Measurements from ENCODE around the gene NOS1AP. TPM values are rescaled to one million over a fixed set of nuclear protein-coding genes. Genes with fewer than 3 reads are reported as not detected.

The NOS1AP gene
- total RNA-seq, 1 experiment from 2014 or later, result 5.3 TPM

DNA sequence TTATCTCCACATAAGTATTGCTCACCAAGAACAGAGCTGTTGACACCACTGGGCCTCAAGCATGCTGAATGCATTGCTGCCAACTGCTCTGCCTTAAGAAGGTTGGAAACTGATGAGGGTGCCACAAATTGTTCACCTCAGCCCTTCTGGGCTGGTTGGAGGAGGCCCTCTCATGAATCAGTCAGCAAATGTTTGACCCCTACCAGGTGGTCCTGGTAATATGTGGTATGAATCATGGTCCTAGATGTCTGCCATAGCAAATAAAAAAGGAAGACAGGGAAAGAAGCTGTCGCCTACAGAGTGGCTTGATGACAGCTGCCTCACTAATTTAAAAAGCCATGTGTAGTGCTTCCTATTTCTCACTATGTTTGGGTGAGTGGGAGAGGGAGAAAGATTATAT is 295.0 kb downstream of the NOS1AP start:
- no peak overlapping the region for H3K9ac ChIP-seq (ENCODE audit: low read length)
- ChIA-PET CTCF (no interaction called here), POLR2A (no interaction called here), RAD21 (ENCODE audit: low non-redundant PET in 1 of 2, low total read pairs in 2 of 2, uncharacterized antibody in 2 of 2, unreplicated experiment in 2 of 2) (no interaction called here)
- no peaks in the 10 kb centered on the region for H3K9me3 ChIP-seq (ENCODE audit: control insufficient read depth in 1 of 2, insufficient read depth in 1 of 2, low read depth in 1 of 2, low read length in 2 of 2)
- no peaks in the 10 kb centered on the region for H3K79me2 ChIP-seq (ENCODE audit: insufficient read depth, low read length)
- H4K20me1 ChIP-seq (ENCODE audit: insufficient read depth), result no peaks in the 10 kb centered on the region
- no peak overlapping the region for H2AFZ ChIP-seq (ENCODE audit: low read depth, low read length, poor library complexity, severe bottlenecking)
- peaks cover 0 to 6% of the 10 kb centered on the region in 2 experiments; a peak in 1 of 4 replicates for H3K4me1 ChIP-seq (ENCODE audit: control insufficient read depth in 1 of 2, insufficient read depth in 2 of 2, low read length in 2 of 2)
- no peak for ATAC-seq
- no peak for TF ChIP-seq YY1 (IDR thresholded peaks at IDR 0.05; ENCODE audit: extremely low read depth, insufficient replicate concordance, low read depth, low read length)
- no peak for TF ChIP-seq CBX3 (IDR thresholded peaks at IDR 0.05; ENCODE audit: low read depth)
- no peak for TF ChIP-seq MAX (IDR thresholded peaks at IDR 0.05)
- no peak for TF ChIP-seq ELF1 (IDR thresholded peaks at IDR 0.05; ENCODE audit: borderline replicate concordance, low read depth)
- no peak for TF ChIP-seq SRF (IDR thresholded peaks at IDR 0.05; ENCODE audit: low read depth)
- no peak for TF ChIP-seq JUND (IDR thresholded peaks at IDR 0.05)
- TF ChIP-seq, protein P1, sequence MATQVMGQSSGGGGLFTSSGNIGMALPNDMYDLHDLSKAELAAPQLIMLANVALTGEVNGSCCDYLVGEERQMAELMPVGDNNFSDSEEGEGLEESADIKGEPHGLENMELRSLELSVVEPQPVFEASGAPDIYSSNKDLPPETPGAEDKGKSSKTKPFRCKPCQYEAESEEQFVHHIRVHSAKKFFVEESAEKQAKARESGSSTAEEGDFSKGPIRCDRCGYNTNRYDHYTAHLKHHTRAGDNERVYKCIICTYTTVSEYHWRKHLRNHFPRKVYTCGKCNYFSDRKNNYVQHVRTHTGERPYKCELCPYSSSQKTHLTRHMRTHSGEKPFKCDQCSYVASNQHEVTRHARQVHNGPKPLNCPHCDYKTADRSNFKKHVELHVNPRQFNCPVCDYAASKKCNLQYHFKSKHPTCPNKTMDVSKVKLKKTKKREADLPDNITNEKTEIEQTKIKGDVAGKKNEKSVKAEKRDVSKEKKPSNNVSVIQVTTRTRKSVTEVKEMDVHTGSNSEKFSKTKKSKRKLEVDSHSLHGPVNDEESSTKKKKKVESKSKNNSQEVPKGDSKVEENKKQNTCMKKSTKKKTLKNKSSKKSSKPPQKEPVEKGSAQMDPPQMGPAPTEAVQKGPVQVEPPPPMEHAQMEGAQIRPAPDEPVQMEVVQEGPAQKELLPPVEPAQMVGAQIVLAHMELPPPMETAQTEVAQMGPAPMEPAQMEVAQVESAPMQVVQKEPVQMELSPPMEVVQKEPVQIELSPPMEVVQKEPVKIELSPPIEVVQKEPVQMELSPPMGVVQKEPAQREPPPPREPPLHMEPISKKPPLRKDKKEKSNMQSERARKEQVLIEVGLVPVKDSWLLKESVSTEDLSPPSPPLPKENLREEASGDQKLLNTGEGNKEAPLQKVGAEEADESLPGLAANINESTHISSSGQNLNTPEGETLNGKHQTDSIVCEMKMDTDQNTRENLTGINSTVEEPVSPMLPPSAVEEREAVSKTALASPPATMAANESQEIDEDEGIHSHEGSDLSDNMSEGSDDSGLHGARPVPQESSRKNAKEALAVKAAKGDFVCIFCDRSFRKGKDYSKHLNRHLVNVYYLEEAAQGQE (IDR thresholded peaks at IDR 0.05; ENCODE audit: low read depth), result no peak
- DNase-seq (ENCODE audit: low read depth, low spot score), result no peak
- H3K36me3 ChIP-seq (ENCODE audit: control insufficient read depth in 1 of 2, insufficient read depth in 2 of 2, low read length in 2 of 2), result peaks cover 0 to 3% of the 10 kb centered on the region in 2 experiments; a peak in 1 of 4 replicates
- intact Hi-C loops (cut with micrococcal nuclease), result no loop called here
- H3K27me3 ChIP-seq (ENCODE audit: insufficient read depth, low read length), result no peaks in the 10 kb centered on the region
- H3K9me2 ChIP-seq (ENCODE audit: insufficient read depth), result no peaks in the 10 kb centered on the region
- no TSS peak for BruUV-seq (replicated peaks)
- no peak overlapping the region for H3K27ac ChIP-seq (ENCODE audit: low read depth, low read length)
- no peak overlapping the region for H3K4me3 ChIP-seq (replicated peaks in 1 of 2; ENCODE audit: low read depth in 1 of 2, low read length in 2 of 2)
- no peak overlapping the region for H3K4me2 ChIP-seq (ENCODE audit: low read length)
